Fibroblast of skin of scalp (primary cell): ENCODE results near the gene CEBPB.
"Not testable (repeated sequence)": the region's sequence is repeated elsewhere in the genome, so short reads cannot be mapped to it uniquely, and the experiment has no call there.

Experiments used
- DNase-seq: peaks from one replicate; pipeline ENCODE4 v3.0.0-alpha.2; 2013

CEBPB gene

GRCh38 chr20:50193836-50194421 is 3.3 kb downstream of the CEBPB start:
- DNase-seq = peak; percentile 31

GRCh38 chr20:50194422-50194830 is 3.8 kb downstream of the CEBPB start:
- no peak for DNase-seq

- no peak for DNase-seq
These were observed 4.3 kb downstream of the CEBPB start for GRCh38 chr20:50194831-50195523.

GRCh38 chr20:50195524-50196120 is 5.0 kb downstream of the CEBPB start:
- no peak for DNase-seq

- DNase-seq = no peak
These were observed 5.6 kb downstream of the CEBPB start for GRCh38 chr20:50196248-50196647.

GRCh38 chr20:50196896-50197295 is 6.3 kb downstream of the CEBPB start:
- DNase-seq = no peak

- no peak for DNase-seq
These were observed 7.0 kb downstream of the CEBPB start for GRCh38 chr20:50197463-50198179.

GRCh38 chr20:50198180-50198666 is 7.6 kb downstream of the CEBPB start:
- no peak for DNase-seq

GRCh38 chr20:50198716-50199115 is 8.1 kb downstream of the CEBPB start:
- DNase-seq = no peak

- no peak for DNase-seq
These were observed 9.1 kb downstream of the CEBPB start for GRCh38 chr20:50199703-50200102.

- no peak for DNase-seq
These were observed 10.0 kb downstream of the CEBPB start for GRCh38 chr20:50200482-50201104.

GRCh38 chr20:50201710-50202109 is 11.1 kb downstream of the CEBPB start:
- not testable (repeated sequence) for DNase-seq

GRCh38 chr20:50202677-50203076 is 12.0 kb downstream of the CEBPB start:
- DNase-seq = no peak

- DNase-seq = no peak
These were observed 13.6 kb downstream of the CEBPB start for GRCh38 chr20:50203951-50204937.

GRCh38 chr20:50207026-50207425 is 16.4 kb downstream of the CEBPB start:
- no peak for DNase-seq

- DNase-seq = no peak
These were observed 17.5 kb downstream of the CEBPB start for GRCh38 chr20:50208085-50208491.

GRCh38 chr20:50208815-50209214 is 18.2 kb downstream of the CEBPB start:
- DNase-seq = not testable (repeated sequence)

GRCh38 chr20:50210066-50210619 is 19.5 kb downstream of the CEBPB start:
- no peak for DNase-seq

- DNase-seq = no peak
These were observed 20.5 kb downstream of the CEBPB start for GRCh38 chr20:50211091-50211490.

- DNase-seq = no peak
These were observed 23.0 kb downstream of the CEBPB start for GRCh38 chr20:50213531-50214106.
